Ovary (tissue), 9 donors: ENCODE results near the gene FAM9C. TPM values are rescaled to one million over a fixed set of nuclear protein-coding genes. Genes with fewer than 3 reads are reported as not detected.

Experiments used
- DNase-seq, 5 donors: peaks; one replicate each; pipeline ENCODE4 v3.0.0-alpha.2; 2019 to 2020
- H3K27ac ChIP-seq, 2 donors: fragments of 200-600 bp; one replicate each; pipeline versions ENCODE4 v1.5.1 to v1.8.0; 2019 to 2022
- H3K27me3 ChIP-seq: fragments of 200-600 bp; one replicate; pipeline ENCODE4 v1.8.0; 2022
- H3K36me3 ChIP-seq: fragments of 200-600 bp; sonication (generic); one replicate; pipeline ENCODE4 v1.5.1; 2019
- H3K4me1 ChIP-seq: one replicate; pipeline ENCODE4 v1.8.1; 2013; ENCODE audit warnings: mild to moderate bottlenecking, moderate library complexity; ENCODE audit not compliant: insufficient read depth
- H3K4me3 ChIP-seq: fragments of 200-600 bp; sonication (generic); one replicate; pipeline ENCODE4 v1.5.1; 2017
- H3K9me3 ChIP-seq, 2 donors: fragments of 200-600 bp in 1 of 2; sonication (generic) in 1 of 2; one replicate each; pipeline versions ENCODE4 v1.5.1 to v1.8.1; 2013 to 2019; ENCODE audit warnings: mild to moderate bottlenecking in 1 of 2, moderate library complexity in 1 of 2
- EP300 ChIP-seq: sonication (generic); formaldehyde crosslinking; IDR thresholded peaks from one replicate; pipeline ENCODE4 v1.6.1; 2017; ENCODE audit warnings: antibody characterized with exemption
- POLR2A ChIP-seq: fragments of 450-650 bp; IDR thresholded peaks from one replicate; pipeline ENCODE4 v1.6.1; 2017; ENCODE audit warnings: antibody characterized with exemption, mild to moderate bottlenecking, moderate library complexity
- WGBS, 3 donors: extraction: QIAGEN DNeasy Blood & Tissue Kit in 1 of 3; methylation state at CpG; one replicate each; pipeline versions ENCODE4 v1.1.5 to v1.1.7; 2013 to 2017; 5-methylcytosine and 5-hydroxymethylcytosine counted together
- intact Hi-C, 4 donors: fragments of 100-400 bp; cut with DNase I; formaldehyde crosslinking; loops; one replicate each; pipeline versions ENCODE4 v1.11.0 to v1.15.1; 2022 to 2023
- polyA plus RNA-seq, 2 donors: library from polyadenylated mRNA; stranded (reverse); fragments of 200-250 nt in 1 of 2; fragments of 350-450 nt in 1 of 2; fragmentation: Illumina TruSeq in 1 of 2; extraction: RNeasy Lipid Tissue Mini Kit (QIAGEN cat#74804) in 1 of 2; gene quantifications; one replicate each; pipeline ENCODE4 v1.2.3, GENCODE V29; 2013 to 2014
- total RNA-seq, 7 donors: library from RNA; depleted of rRNA in 2 of 7; stranded (reverse); fragments of >200 nt in 2 of 7; fragmentation: NEBNext Ultra II Directional in 3 of 7; extraction: Animal tissue kit (Norgen Biotek cat#: 25700) in 3 of 7; gene quantifications; one replicate each; pipeline versions ENCODE4 v1.1.0 to v1.2.4, GENCODE V29; 2016 to 2023
- TF ChIP-seq, protein P1 (sequence below), 3 donors: fragments of 450-650 bp in 2 of 3; fragments of 200-600 bp in 1 of 3; IDR thresholded peaks; one replicate each; pipeline versions ENCODE4 v1.5.1 to v1.8.0; 2016 to 2022; ENCODE audit warnings: antibody characterized with exemption in 3 of 3, mild to moderate bottlenecking in 1 of 3
- donor health status: DM: no; HTN: no; CAD: no; lungs with moderate emphysema.
- donor health status: DM: no; HTN: no; CAD: no.
- donor health status: Bipolar disorder and iron deficiency.
- donor health status: DM: yes; HTN: yes; CAD: no.
- donor health status: DM: no; HTN: no; CAD: no.
- donor health status: DM: yes; HTN: yes; CAD: no.

FAM9C gene
- total and polyA plus RNA-seq, 9 donors = 0.10 to 1.6 (median 0.87) TPM; not detected in 4

DNA sequence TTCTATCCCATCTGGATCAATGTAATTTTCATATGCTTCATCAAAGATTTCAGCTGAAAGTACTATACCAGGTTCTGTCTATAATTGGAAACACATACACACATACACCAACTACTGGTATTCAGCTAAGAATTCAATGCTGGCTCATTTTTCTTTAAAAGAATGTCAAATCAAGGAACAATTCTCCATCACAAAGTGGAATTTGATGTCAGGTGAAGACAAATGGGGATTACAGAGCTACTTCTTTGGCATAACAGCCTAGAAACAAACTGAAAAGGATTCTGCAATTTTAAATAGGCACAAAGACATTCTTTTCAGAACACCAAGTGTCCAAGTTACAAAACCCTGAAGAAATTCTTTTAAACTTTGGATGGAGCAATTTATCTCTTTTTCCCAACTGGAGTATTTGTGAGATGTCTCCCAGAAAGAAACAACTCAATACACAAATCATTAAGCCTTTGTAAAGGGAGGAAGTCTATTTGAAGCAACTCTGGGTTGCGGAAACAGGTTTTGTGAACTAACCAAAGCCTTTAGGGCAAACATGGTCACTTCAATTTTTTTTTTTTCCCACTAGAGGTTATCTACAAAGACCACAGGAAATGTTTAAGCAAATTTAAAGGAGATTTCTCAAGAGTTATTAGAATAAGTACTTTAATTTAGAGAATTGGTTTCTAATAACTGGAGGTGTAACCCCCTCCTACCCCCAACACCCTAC lies 1.9 kb upstream of the FAM9C start:
- 84 to 93% (median 93%) methylated on average over 1 of the region's 1 CpG for WGBS, 3 donors
- DNase-seq = no peak
- TF ChIP-seq POLR2A (no peak), EP300 (no peak)
- TF ChIP-seq, protein P1, sequence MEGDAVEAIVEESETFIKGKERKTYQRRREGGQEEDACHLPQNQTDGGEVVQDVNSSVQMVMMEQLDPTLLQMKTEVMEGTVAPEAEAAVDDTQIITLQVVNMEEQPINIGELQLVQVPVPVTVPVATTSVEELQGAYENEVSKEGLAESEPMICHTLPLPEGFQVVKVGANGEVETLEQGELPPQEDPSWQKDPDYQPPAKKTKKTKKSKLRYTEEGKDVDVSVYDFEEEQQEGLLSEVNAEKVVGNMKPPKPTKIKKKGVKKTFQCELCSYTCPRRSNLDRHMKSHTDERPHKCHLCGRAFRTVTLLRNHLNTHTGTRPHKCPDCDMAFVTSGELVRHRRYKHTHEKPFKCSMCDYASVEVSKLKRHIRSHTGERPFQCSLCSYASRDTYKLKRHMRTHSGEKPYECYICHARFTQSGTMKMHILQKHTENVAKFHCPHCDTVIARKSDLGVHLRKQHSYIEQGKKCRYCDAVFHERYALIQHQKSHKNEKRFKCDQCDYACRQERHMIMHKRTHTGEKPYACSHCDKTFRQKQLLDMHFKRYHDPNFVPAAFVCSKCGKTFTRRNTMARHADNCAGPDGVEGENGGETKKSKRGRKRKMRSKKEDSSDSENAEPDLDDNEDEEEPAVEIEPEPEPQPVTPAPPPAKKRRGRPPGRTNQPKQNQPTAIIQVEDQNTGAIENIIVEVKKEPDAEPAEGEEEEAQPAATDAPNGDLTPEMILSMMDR (IDR thresholded peaks at IDR 0.05) = no peak
- intact Hi-C loops = no loop called here
- H3K4me1 ChIP-seq = no peaks in the 10 kb centered on the region
- no peak overlapping the region for H3K4me3 ChIP-seq
- no peak overlapping the region for H3K27ac ChIP-seq
- H3K27me3 ChIP-seq = no peaks in the 10 kb centered on the region
- H3K36me3 ChIP-seq = no peaks in the 10 kb centered on the region
- no peaks in the 10 kb centered on the region for H3K9me3 ChIP-seq

DNA sequence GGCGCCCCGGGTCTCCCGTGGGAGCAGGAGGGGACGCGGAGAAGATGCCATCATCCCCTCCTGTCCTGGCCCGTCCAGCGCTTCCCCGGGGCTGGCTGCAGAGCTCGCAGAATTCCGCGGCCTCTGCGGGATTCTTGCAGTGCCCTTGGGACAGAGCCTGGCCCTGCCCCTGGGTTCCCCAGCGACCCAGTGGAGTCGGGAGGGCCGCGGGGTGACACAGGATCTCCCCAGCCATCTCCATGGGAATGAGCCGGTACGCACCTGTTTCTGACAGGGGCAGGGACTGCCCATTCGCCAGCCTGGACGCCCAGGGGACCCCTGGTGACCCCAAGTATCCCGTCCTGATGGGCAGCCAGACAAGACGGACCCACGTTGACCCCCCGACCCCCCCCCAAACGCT lies 482 bp downstream of the FAM9C start:
- DNase-seq = peak in 1 of 5 donors; percentile 21
- H3K4me1 ChIP-seq = no peaks in the 10 kb centered on the region
- intact Hi-C loops = no loop called here
- H3K4me3 ChIP-seq = no peak overlapping the region
- 75 to 82% (median 76%) methylated on average over 22 to 25 of the region's 25 CpGs for WGBS, 3 donors
- H3K9me3 ChIP-seq = no peaks in the 10 kb centered on the region
- no peak for TF ChIP-seq POLR2A
- TF ChIP-seq, protein P1 (IDR thresholded peaks at IDR 0.05) = no peak
- TF ChIP-seq EP300 = no peak
- H3K27ac ChIP-seq = no peak overlapping the region
- H3K27me3 ChIP-seq = no peaks in the 10 kb centered on the region
- H3K36me3 ChIP-seq = no peaks in the 10 kb centered on the region

GRCh38 chrX:13043138-13043537 lies 1.3 kb downstream of the FAM9C start:
- Histone ChIP-seq H3K27ac (no peak overlapping the region), H3K27me3 (no peaks in the 10 kb centered on the region), H3K9me3 (no peaks in the 10 kb centered on the region), H3K36me3 (no peaks in the 10 kb centered on the region), H3K4me3 (no peak overlapping the region), H3K4me1 (no peaks in the 10 kb centered on the region)
- no peak for DNase-seq
- WGBS, 3 donors = 65 to 75% (median 71%) methylated on average over 10 of the region's 10 CpGs
- intact Hi-C loops = no loop called here
- TF ChIP-seq, protein P1 (IDR thresholded peaks at IDR 0.05) = no peak
- TF ChIP-seq EP300 (no peak), POLR2A (no peak)

- no peaks in the 10 kb centered on the region for H3K4me1 ChIP-seq
- intact Hi-C loops = no loop called here
- no peak overlapping the region for H3K27ac ChIP-seq
- TF ChIP-seq, protein P1 (IDR thresholded peaks at IDR 0.05) = no peak
- no peak for TF ChIP-seq EP300
- TF ChIP-seq POLR2A = no peak
- H3K27me3 ChIP-seq = no peaks in the 10 kb centered on the region
- WGBS, 3 donors = 63 to 68% (median 66%) methylated on average over 3 of the region's 3 CpGs
- no peak overlapping the region for H3K4me3 ChIP-seq
- no peaks in the 10 kb centered on the region for H3K36me3 ChIP-seq
- H3K9me3 ChIP-seq = no peaks in the 10 kb centered on the region
- no peak for DNase-seq
These were observed 7.5 kb downstream of the FAM9C start for GRCh38 chrX:13036896-13037295.
